C1 segment of cervical spinal cord (tissue), 14 donors: Measurements from ENCODE around the gene LLGL1.

ENCODE experiments used
- DNase-seq, 14 donors: peaks; one replicate each; lab custom pipeline; 2025; lab: John Stamatoyannopoulos, UW

The LLGL1 gene

GRCh38 chr17:18267927-18268711 is 42.7 kb downstream of the LLGL1 start:
- no peak for DNase-seq

- no peak for DNase-seq
Observed at GRCh38 chr17:18270046-18270931, 44.9 kb downstream of the LLGL1 start.

- DNase-seq: no peak
Observed at GRCh38 chr17:18277076-18277475, 51.6 kb downstream of the LLGL1 start.

- no peak for DNase-seq
Observed at GRCh38 chr17:18278867-18279266, 53.4 kb downstream of the LLGL1 start.

GRCh38 chr17:18280249-18280648 is 54.8 kb downstream of the LLGL1 start:
- DNase-seq: no peak

GRCh38 chr17:18280766-18281371 is 55.4 kb downstream of the LLGL1 start:
- no peak for DNase-seq

- DNase-seq: no peak
Observed at GRCh38 chr17:18281788-18282187, 56.4 kb downstream of the LLGL1 start.

GRCh38 chr17:18285296-18285695 is 59.9 kb downstream of the LLGL1 start:
- DNase-seq: no peak

GRCh38 chr17:18291718-18292540 is 66.5 kb downstream of the LLGL1 start:
- DNase-seq: no peak
